Neural cell (in vitro differentiated cells): ENCODE measurements around the gene POLR2H. TPM values are rescaled to one million over a fixed set of nuclear protein-coding genes. Genes with fewer than 3 reads are reported as not detected.

Experiments
- H2AFZ ChIP-seq: fragments of 200-600, 300-800 bp; sonication (generic), shearing (Covaris generic); 2 replicates; pipeline ENCODE4 v1.6.0; 2014; ENCODE audit warnings: low read depth, mild to moderate bottlenecking, antibody characterized with exemption, low read length, moderate library complexity
- H3F3A ChIP-seq: fragments of 200-600 bp; shearing (Covaris generic); 2 replicates; pipeline ENCODE4 v1.6.1; 2016; ENCODE audit warnings: mild to moderate bottlenecking, moderate library complexity, mixed read lengths, antibody characterized with exemption, low read length; ENCODE audit not compliant: insufficient read depth, poor library complexity, severe bottlenecking
- H3K27ac ChIP-seq: fragments of 200-600, 300-800 bp; sonication (generic), shearing (Covaris generic); 2 replicates; pipeline ENCODE4 v1.5.1; 2014; ENCODE audit warnings: mild to moderate bottlenecking, low read length, moderate library complexity
- H3K27me3 ChIP-seq: fragments of 300-800, 200-600 bp; sonication (generic), shearing (Covaris generic); 2 replicates; pipeline ENCODE4 v1.6.0; 2014; ENCODE audit warnings: mild to moderate bottlenecking, low read depth, low read length, moderate library complexity; ENCODE audit not compliant: insufficient read depth
- H3K36me3 ChIP-seq: fragments of 300-800, 200-600 bp; sonication (generic), shearing (Covaris generic); 2 replicates; pipeline ENCODE4 v1.5.1; 2014; ENCODE audit warnings: mild to moderate bottlenecking, antibody characterized with exemption, low read length, moderate library complexity; ENCODE audit not compliant: insufficient read depth
- H3K4me2 ChIP-seq: fragments of 300-800, 200-600 bp; sonication (generic), shearing (Covaris generic); 2 replicates; pipeline ENCODE4 v1.6.0; 2014; ENCODE audit warnings: mild to moderate bottlenecking, low read length
- H3K4me3 ChIP-seq: fragments of 300-800, 200-600 bp; sonication (generic), shearing (Covaris generic); 2 replicates; pipeline ENCODE4 v1.5.1; 2014; ENCODE audit warnings: mild to moderate bottlenecking, low read length, moderate library complexity
- H3K79me2 ChIP-seq: fragments of 200-600 bp; shearing (Covaris generic); replicated peaks from 2 replicates; pipeline ENCODE4 v1.6.0; 2014; ENCODE audit warnings: mild to moderate bottlenecking, low read length, moderate library complexity; ENCODE audit not compliant: insufficient read depth
- H3K9ac ChIP-seq: fragments of 300-800, 200-600 bp; sonication (generic), shearing (Covaris generic); 2 replicates; pipeline ENCODE4 v1.6.1; 2016; ENCODE audit warnings: mild to moderate bottlenecking, low read length, mixed read lengths
- H3K9me2 ChIP-seq: fragments of 200-600 bp; shearing (Covaris generic); 2 replicates; pipeline ENCODE4 v1.6.1; 2016; ENCODE audit warnings: mild to moderate bottlenecking, low read length, mixed read lengths; ENCODE audit not compliant: insufficient read depth
- H3K9me3 ChIP-seq: fragments of 200-600, 300-800 bp; sonication (generic), shearing (Covaris generic); 2 replicates; pipeline ENCODE4 v1.6.1; 2016; ENCODE audit warnings: mild to moderate bottlenecking, mixed run types, low read length, moderate library complexity, mixed read lengths
- H4K20me1 ChIP-seq: fragments of 200-600 bp; shearing (Covaris generic); 2 replicates; pipeline ENCODE4 v1.6.1; 2016; ENCODE audit warnings: mild to moderate bottlenecking, mixed run types; ENCODE audit not compliant: insufficient read depth
- EP300 ChIP-seq: fragments of 450-650 bp; conservative IDR thresholded peaks from 2 replicates; pipeline ENCODE4 v1.6.1; 2014; ENCODE audit warnings: antibody characterized with exemption, mild to moderate bottlenecking, moderate library complexity; ENCODE audit not compliant: poor library complexity, severe bottlenecking
- EZH2 ChIP-seq: fragments of 200-600, 300-800 bp; shearing (Covaris generic), sonication (generic); IDR thresholded peaks from 2 replicates; pipeline ENCODE4 v1.6.1; 2014; ENCODE audit warnings: antibody characterized with exemption, low read length, borderline replicate concordance, mild to moderate bottlenecking; ENCODE audit not compliant: insufficient read depth, poor library complexity, severe bottlenecking
- MXI1 ChIP-seq: fragments of 450-650 bp; conservative IDR thresholded peaks from 2 replicates; pipeline ENCODE4 v1.6.1; 2014; ENCODE audit warnings: antibody characterized with exemption, mild to moderate bottlenecking; ENCODE audit not compliant: poor library complexity, severe bottlenecking
- POLR2AphosphoS5 ChIP-seq: IDR thresholded peaks from 2 replicates; pipeline ENCODE4 v1.6.1; 2012
- RAD21 ChIP-seq: fragments of 450-650 bp; conservative IDR thresholded peaks from 2 replicates; pipeline ENCODE4 v1.6.1; 2014; ENCODE audit warnings: antibody characterized with exemption, mild to moderate bottlenecking, moderate library complexity
- SMC3 ChIP-seq: fragments of 450-650 bp; conservative IDR thresholded peaks from 2 replicates; pipeline ENCODE4 v1.6.1; 2014; ENCODE audit warnings: antibody characterized with exemption, mild to moderate bottlenecking, moderate library complexity; ENCODE audit not compliant: poor library complexity
- TAF1 ChIP-seq: IDR thresholded peaks from 2 replicates; pipeline ENCODE4 v1.6.1; 2012; ENCODE audit warnings: low read depth
- polyA plus RNA-seq: library from polyadenylated mRNA; depleted of rRNA; stranded (reverse); fragments of >200 nt; gene quantifications from 2 replicates; pipeline ENCODE4 v1.2.3, GENCODE V29; 2014
- TF ChIP-seq, protein P1 (sequence below): fragments of 450-650 bp; IDR thresholded peaks from 2 replicates; pipeline ENCODE4 v1.5.1; 2014; ENCODE audit warnings: antibody characterized with exemption, mild to moderate bottlenecking, moderate library complexity; ENCODE audit not compliant: poor library complexity, severe bottlenecking
- TF ChIP-seq, protein P2 (sequence below): IDR thresholded peaks from 2 replicates; pipeline ENCODE4 v1.6.1; 2012; ENCODE audit warnings: borderline replicate concordance

The POLR2H gene
- polyA plus RNA-seq, 1 donor from 2014 or later: 185 TPM

GRCh38 chr3:184414418-184415202, 53.1 kb downstream of the POLR2H start:
- Histone ChIP-seq H3K36me3 (no peaks in the 10 kb centered on the region), H3K4me3 (no peak overlapping the region), H4K20me1 (no peaks in the 10 kb centered on the region), H2AFZ (no peak overlapping the region), H3K4me2 (no peak overlapping the region), H3K27me3 (no peaks in the 10 kb centered on the region), H3K27ac (no peak overlapping the region), H3K79me2 (no peaks in the 10 kb centered on the region), H3K9me2 (no peaks in the 10 kb centered on the region), H3K9me3 (no peaks in the 10 kb centered on the region), H3F3A (no peaks in the 10 kb centered on the region), H3K9ac (no peak overlapping the region)
- TF ChIP-seq RAD21 (no peak), MXI1 (no peak), TAF1 (no peak), SMC3 (no peak), EZH2 (no peak), EP300 (no peak), POLR2AphosphoS5 (no peak)
- TF ChIP-seq, protein P1, sequence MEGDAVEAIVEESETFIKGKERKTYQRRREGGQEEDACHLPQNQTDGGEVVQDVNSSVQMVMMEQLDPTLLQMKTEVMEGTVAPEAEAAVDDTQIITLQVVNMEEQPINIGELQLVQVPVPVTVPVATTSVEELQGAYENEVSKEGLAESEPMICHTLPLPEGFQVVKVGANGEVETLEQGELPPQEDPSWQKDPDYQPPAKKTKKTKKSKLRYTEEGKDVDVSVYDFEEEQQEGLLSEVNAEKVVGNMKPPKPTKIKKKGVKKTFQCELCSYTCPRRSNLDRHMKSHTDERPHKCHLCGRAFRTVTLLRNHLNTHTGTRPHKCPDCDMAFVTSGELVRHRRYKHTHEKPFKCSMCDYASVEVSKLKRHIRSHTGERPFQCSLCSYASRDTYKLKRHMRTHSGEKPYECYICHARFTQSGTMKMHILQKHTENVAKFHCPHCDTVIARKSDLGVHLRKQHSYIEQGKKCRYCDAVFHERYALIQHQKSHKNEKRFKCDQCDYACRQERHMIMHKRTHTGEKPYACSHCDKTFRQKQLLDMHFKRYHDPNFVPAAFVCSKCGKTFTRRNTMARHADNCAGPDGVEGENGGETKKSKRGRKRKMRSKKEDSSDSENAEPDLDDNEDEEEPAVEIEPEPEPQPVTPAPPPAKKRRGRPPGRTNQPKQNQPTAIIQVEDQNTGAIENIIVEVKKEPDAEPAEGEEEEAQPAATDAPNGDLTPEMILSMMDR: no peak
- TF ChIP-seq, protein P2, sequence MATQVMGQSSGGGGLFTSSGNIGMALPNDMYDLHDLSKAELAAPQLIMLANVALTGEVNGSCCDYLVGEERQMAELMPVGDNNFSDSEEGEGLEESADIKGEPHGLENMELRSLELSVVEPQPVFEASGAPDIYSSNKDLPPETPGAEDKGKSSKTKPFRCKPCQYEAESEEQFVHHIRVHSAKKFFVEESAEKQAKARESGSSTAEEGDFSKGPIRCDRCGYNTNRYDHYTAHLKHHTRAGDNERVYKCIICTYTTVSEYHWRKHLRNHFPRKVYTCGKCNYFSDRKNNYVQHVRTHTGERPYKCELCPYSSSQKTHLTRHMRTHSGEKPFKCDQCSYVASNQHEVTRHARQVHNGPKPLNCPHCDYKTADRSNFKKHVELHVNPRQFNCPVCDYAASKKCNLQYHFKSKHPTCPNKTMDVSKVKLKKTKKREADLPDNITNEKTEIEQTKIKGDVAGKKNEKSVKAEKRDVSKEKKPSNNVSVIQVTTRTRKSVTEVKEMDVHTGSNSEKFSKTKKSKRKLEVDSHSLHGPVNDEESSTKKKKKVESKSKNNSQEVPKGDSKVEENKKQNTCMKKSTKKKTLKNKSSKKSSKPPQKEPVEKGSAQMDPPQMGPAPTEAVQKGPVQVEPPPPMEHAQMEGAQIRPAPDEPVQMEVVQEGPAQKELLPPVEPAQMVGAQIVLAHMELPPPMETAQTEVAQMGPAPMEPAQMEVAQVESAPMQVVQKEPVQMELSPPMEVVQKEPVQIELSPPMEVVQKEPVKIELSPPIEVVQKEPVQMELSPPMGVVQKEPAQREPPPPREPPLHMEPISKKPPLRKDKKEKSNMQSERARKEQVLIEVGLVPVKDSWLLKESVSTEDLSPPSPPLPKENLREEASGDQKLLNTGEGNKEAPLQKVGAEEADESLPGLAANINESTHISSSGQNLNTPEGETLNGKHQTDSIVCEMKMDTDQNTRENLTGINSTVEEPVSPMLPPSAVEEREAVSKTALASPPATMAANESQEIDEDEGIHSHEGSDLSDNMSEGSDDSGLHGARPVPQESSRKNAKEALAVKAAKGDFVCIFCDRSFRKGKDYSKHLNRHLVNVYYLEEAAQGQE: no peak

DNA sequence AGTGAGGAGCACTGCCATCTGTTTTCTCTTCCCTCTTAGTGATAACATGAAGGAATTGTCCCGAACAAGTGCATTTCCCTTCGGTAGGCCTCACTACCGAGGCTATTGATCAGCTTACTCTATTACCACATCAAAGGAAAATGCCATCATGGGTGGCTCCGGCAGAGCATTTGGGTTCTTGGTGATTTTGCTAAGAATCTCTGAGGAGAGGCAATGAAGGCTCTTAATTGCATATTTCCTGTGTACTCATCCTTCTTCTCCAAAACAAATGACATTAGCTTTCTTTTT, 53.6 kb downstream of the POLR2H start:
- Histone ChIP-seq H3K79me2 (no peaks in the 10 kb centered on the region), H4K20me1 (no peaks in the 10 kb centered on the region), H3K4me3 (no peak overlapping the region), H3K9ac (no peak overlapping the region), H3K9me3 (no peaks in the 10 kb centered on the region), H3K9me2 (no peaks in the 10 kb centered on the region), H3K27me3 (no peaks in the 10 kb centered on the region), H3F3A (no peaks in the 10 kb centered on the region), H3K36me3 (no peaks in the 10 kb centered on the region), H3K4me2 (no peak overlapping the region), H3K27ac (no peak overlapping the region), H2AFZ (no peak overlapping the region)
- TF ChIP-seq EZH2 (no peak), EP300 (no peak), MXI1 (no peak), SMC3 (no peak), RAD21 (no peak), POLR2AphosphoS5 (no peak)
- TF ChIP-seq, protein P1: no peak
